Right ventricle myocardium superior (tissue), 1 donor: ENCODE data around the gene PDCD2L. TPM values are rescaled to one million over a fixed set of nuclear protein-coding genes. Genes with fewer than 3 reads are reported as not detected.
"Not testable (repeated sequence)": the region's sequence is repeated elsewhere in the genome, so short reads cannot be mapped to it uniquely, and the experiment has no call there.

Source experiments
- ATAC-seq: fragments of 200-7000 bp; cut with Tn5 transposase; one replicate; pipeline ENCODE4 v1.9.1; 2020; ENCODE audit warnings: mild to moderate bottlenecking; ENCODE audit not compliant: poor library complexity
- DNase-seq: peaks from one replicate; pipeline ENCODE4 v3.0.0-alpha.2; 2020
- intact Hi-C: fragments of 100-400 bp; cut with DNase I; formaldehyde crosslinking; loops from one replicate; pipeline ENCODE4 v1.11.2; 2022
- total RNA-seq: library from RNA; stranded (reverse); fragmentation: NEBNext Ultra II Directional; extraction: Animal tissue kit (Norgen Biotek cat#: 25700); gene quantifications from one replicate; pipeline ENCODE4 v1.2.1, GENCODE V29; 2021
- donor health status: DM: no; HTN: yes; CAD: no; lungs with severe emphysema.

PDCD2L gene
- total RNA-seq, 1 donor from 2014 or later, result 10.4 TPM

GRCh38 chr19:34370117-34370516, 34.1 kb upstream of the PDCD2L start:
- intact Hi-C loops, result no loop called here

GRCh38 chr19:34370983-34371382, 33.2 kb upstream of the PDCD2L start:
- ATAC-seq (peak; percentile 76), DNase-seq (no peak)
- intact Hi-C loops, result no loop called here

More at GRCh38 chr19:34370117-34370516, 34.1 kb upstream of the PDCD2L start:
- DNase-seq, result no peak
- ATAC-seq, result peak; percentile 7

- no peak for DNase-seq
- intact Hi-C loops, result no loop called here
- ATAC-seq, result no peak
Measured at GRCh38 chr19:34373601-34374288, 30.5 kb upstream of the PDCD2L start.

GRCh38 chr19:34375598-34375997, 28.6 kb upstream of the PDCD2L start:
- DNase-seq, result no peak
- ATAC-seq, result no peak
- intact Hi-C loops, result no loop called here

GRCh38 chr19:34380639-34381241, 23.5 kb upstream of the PDCD2L start:
- DNase-seq, result no peak
- intact Hi-C loops, result no loop called here
- ATAC-seq, result no peak

GRCh38 chr19:34381399-34382251, 22.6 kb upstream of the PDCD2L start:
- intact Hi-C loops, result no loop called here
- no peak for ATAC-seq
- no peak for DNase-seq

GRCh38 chr19:34382471-34382870, 21.7 kb upstream of the PDCD2L start:
- DNase-seq (no peak), ATAC-seq (no peak)
- intact Hi-C loops, result no loop called here

- no peak for ATAC-seq
- no peak for DNase-seq
- intact Hi-C loops, result no loop called here
Measured at GRCh38 chr19:34383599-34383998, 20.6 kb upstream of the PDCD2L start.

GRCh38 chr19:34386645-34387445, 17.4 kb upstream of the PDCD2L start:
- ATAC-seq (no peak), DNase-seq (no peak)
- intact Hi-C loops, result no loop called here

- DNase-seq (no peak), ATAC-seq (no peak)
- intact Hi-C loops, result no loop called here
Measured at GRCh38 chr19:34387446-34387810, 16.8 kb upstream of the PDCD2L start.

GRCh38 chr19:34388745-34389144, 15.5 kb upstream of the PDCD2L start:
- DNase-seq, ATAC-seq, intact Hi-C loops: not testable (repeated sequence)

- ATAC-seq (no peak), DNase-seq (no peak)
- intact Hi-C loops, result no loop called here
Measured at GRCh38 chr19:34391813-34392212, 12.4 kb upstream of the PDCD2L start.

GRCh38 chr19:34393031-34393430, 11.2 kb upstream of the PDCD2L start:
- ATAC-seq, result no peak
- no peak for DNase-seq
- intact Hi-C loops, result no loop called here

- DNase-seq (no peak), ATAC-seq (no peak)
- intact Hi-C loops, result no loop called here
Measured at GRCh38 chr19:34393629-34394028, 10.6 kb upstream of the PDCD2L start.

GRCh38 chr19:34397853-34398252, 6.3 kb upstream of the PDCD2L start:
- intact Hi-C loops, result no loop called here
- no peak for ATAC-seq
- DNase-seq, result no peak

GRCh38 chr19:34399886-34400285, 4.3 kb upstream of the PDCD2L start:
- intact Hi-C loops, result no loop called here
- no peak for DNase-seq
- ATAC-seq, result no peak

- DNase-seq, intact Hi-C loops, ATAC-seq: not testable (repeated sequence)
Measured at GRCh38 chr19:34400844-34401243, 3.4 kb upstream of the PDCD2L start.

- intact Hi-C loops, result no loop called here
- DNase-seq (no peak), ATAC-seq (no peak)
Measured at GRCh38 chr19:34402074-34402600, 2.1 kb upstream of the PDCD2L start.

- no peak for DNase-seq
- ATAC-seq, result no peak
- intact Hi-C loops, result no loop called here
Measured at GRCh38 chr19:34403784-34404108, 453 bp upstream of the PDCD2L start.
